GM19239 (cell line): ENCODE data around the gene DOK6.
A peak's percentile ranks its signal among the peaks of the same experiment; 100 is the strongest.

Experiments used
- DNase-seq: peaks from one replicate; pipeline ENCODE4 v3.0.0; 2011; ENCODE audit warnings: low spot score; ENCODE audit not compliant: insufficient read length
- FAIRE-seq: peaks from 2 replicates; lab custom pipeline; 2011; peaks lifted over from hg19 to GRCh38; lab: Jason Lieb, UNC

The DOK6 gene

GRCh38 chr18:69725855-69726508, 325.3 kb downstream of the DOK6 start:
- no peak for FAIRE-seq
- no peak for DNase-seq

- DNase-seq (no peak), FAIRE-seq (no peak)
Measured at GRCh38 chr18:69727912-69728572, 327.4 kb downstream of the DOK6 start.

GRCh38 chr18:69730664-69731063, 330.0 kb downstream of the DOK6 start:
- no peak for FAIRE-seq
- no peak for DNase-seq

GRCh38 chr18:69734536-69734935, 333.8 kb downstream of the DOK6 start:
- DNase-seq (no peak), FAIRE-seq (no peak)

DNA sequence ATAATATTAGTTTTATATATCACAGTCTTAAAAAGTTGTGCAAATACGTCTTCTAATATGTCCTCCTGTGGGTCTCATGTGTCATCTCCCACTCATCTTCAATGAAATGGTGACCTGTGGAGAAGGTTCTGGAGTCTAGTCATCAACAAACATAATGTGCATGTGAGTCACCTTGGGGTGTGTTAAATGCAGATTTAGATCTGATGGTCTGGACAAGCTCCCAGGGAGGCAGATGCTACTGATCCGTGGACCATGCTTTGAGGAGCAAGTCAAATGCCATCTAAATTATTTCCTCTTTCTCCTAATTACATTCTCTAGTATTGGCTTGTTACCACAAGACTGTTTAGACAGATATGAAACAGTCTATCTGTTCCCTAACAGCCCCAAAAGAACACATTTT, 336.0 kb downstream of the DOK6 start:
- FAIRE-seq (no peak), DNase-seq (no peak)

GRCh38 chr18:69737851-69738250, 337.2 kb downstream of the DOK6 start:
- DNase-seq (no peak), FAIRE-seq (no peak)

DNA sequence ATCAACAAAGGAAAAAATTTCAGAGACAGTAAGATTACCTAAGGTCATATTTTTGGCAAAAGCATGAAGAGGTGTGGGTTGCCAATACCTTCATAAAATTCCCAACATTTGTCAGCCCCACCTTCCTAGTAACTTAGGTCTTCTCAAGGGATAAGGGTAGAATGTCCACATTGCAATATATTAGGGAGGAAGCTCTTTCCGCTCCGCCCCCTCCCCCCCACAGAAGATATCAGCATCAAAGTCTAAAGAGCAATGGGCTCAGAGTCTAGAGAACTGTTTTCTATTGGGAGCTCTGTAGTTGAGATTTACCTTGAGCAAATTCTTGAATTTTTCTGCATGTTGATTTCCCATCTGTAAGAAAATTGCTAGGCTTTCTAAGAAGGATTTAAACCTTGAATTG, 346.7 kb downstream of the DOK6 start:
- DNase-seq: no peak
- FAIRE-seq: no peak

DNA sequence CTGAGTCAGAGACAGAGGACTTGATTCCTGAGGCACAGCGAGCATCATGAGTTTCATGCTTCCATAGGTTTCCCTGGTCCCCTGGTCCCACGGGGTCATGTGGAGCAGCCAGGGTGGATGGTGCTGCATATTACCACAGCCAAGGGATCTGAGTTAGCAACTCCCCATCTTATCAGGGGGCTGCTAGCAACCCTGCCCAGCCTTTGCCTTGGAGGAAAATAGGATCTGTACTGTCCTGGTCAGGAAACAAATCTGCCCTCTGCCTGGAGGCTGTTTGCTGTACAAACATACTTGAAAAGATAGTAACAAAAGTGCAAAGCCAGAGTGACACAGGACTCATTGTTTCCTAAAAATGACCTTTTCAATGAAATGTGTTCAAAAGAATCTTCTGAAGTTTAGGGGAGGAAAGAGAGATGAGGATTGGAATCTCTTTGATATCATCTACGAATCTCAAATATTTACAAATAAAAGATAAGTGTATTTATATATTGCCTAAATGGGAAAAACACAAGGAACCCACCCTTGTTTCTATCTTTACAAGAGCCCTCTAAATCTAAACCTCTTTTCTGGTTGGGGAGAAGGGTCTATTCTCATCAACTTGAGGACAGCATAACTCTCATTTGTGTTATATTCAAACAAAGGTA, 352.2 kb downstream of the DOK6 start:
- DNase-seq (no peak), FAIRE-seq (no peak)

- DNase-seq: no peak
- no peak for FAIRE-seq
Measured at GRCh38 chr18:69754108-69754507, 353.4 kb downstream of the DOK6 start.

- FAIRE-seq (no peak), DNase-seq (no peak)
Measured at GRCh38 chr18:69755041-69755440, 354.4 kb downstream of the DOK6 start.

- DNase-seq (no peak), FAIRE-seq (no peak)
Measured at GRCh38 chr18:69755856-69756496, 355.3 kb downstream of the DOK6 start.

GRCh38 chr18:69757733-69758132, 357.0 kb downstream of the DOK6 start:
- FAIRE-seq (peak; percentile 53), DNase-seq (no peak)

DNA sequence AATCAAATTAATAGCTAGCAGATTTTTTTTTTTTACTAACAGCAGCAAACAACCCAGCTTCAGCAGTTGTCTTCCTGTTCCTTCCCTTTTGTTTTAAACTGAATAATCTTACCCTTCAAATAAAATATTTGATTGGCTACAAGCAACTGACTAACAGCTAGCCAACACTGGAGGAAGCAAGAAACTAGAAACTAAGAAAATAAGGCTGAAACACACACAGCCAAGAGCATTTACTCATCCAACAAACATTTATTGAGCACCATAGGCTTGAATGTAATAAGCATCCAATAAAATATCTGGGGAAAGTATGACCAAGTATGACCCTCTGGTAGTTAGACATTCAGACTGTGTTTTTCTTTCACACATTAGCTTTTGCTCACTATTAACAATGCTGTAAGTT, 357.8 kb downstream of the DOK6 start:
- FAIRE-seq (no peak), DNase-seq (no peak)

- no peak for FAIRE-seq
- no peak for DNase-seq
Measured at GRCh38 chr18:69759046-69759445, 358.4 kb downstream of the DOK6 start.

GRCh38 chr18:69763002-69763401, 362.3 kb downstream of the DOK6 start:
- FAIRE-seq: no peak
- DNase-seq: no peak

GRCh38 chr18:69763821-69764220, 363.1 kb downstream of the DOK6 start:
- DNase-seq (no peak), FAIRE-seq (no peak)

GRCh38 chr18:69770238-69770637, 369.6 kb downstream of the DOK6 start:
- no peak for DNase-seq
- no peak for FAIRE-seq

DNA sequence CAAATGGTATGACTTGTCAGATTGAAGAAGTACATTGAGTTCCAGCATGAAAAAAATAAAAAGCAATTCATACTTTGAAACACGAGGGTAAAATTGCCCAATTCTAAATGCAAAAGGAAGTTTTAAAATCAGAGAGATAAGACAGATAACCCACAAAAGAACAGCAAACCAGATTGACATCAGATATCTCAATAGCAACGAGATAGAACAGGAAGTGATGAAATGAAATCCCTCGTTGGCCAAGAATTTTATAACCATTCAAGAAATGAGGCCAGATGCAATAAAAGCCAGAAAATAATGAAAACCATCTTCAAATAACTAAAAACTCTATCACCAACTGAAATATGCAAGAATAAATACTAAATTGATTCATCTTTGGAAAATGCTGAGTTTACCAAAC, 374.1 kb downstream of the DOK6 start:
- peak; percentile 35 for FAIRE-seq

GRCh38 chr18:69777248-69777647, 376.6 kb downstream of the DOK6 start:
- DNase-seq (no peak), FAIRE-seq (no peak)

More for the DNA sequence above, 374.1 kb downstream of the DOK6 start:
- no peak for DNase-seq

GRCh38 chr18:69778680-69779079, 378.0 kb downstream of the DOK6 start:
- FAIRE-seq: no peak
- no peak for DNase-seq

DNA sequence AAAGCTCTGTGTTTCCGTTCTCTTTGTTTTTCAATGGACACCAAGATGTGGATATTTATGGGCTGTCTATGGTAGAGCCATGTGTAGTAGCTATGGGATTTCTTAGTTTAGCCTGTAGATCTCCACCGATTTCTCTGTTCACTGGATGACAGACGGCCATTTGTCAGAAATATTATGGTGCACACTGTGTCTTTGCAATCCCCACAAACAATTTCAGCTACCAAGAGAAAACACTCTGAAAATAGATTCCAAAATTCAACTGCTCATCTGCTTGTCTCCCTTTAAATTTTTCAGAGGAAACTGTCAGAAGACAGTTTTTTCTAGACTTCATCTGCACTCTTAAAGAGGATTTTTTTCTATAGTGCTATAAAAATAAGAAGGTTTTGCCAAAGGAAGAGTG, 380.2 kb downstream of the DOK6 start:
- FAIRE-seq: no peak
- no peak for DNase-seq
